ENCODE results near the gene ITPRIP.

The ITPRIP gene

GRCh38 chr10:104307576-104308438 lies 30.5 kb downstream of the ITPRIP start:
- DNase-seq = no peak

GRCh38 chr10:104306897-104307296 lies 31.4 kb downstream of the ITPRIP start:
- DNase-seq = no peak

GRCh38 chr10:104304927-104305326 lies 33.3 kb downstream of the ITPRIP start:
- no peak for DNase-seq

GRCh38 chr10:104304356-104304745 lies 33.9 kb downstream of the ITPRIP start:
- DNase-seq = no peak

- no peak for DNase-seq
These were observed 34.5 kb downstream of the ITPRIP start for GRCh38 chr10:104303594-104304355.

GRCh38 chr10:104301907-104302690 lies 36.2 kb downstream of the ITPRIP start:
- no peak for DNase-seq

- DNase-seq = peak; percentile 96
These were observed 37.5 kb downstream of the ITPRIP start for GRCh38 chr10:104300736-104301292.

GRCh38 chr10:104300002-104300735 lies 38.1 kb downstream of the ITPRIP start:
- peak; percentile 82 for DNase-seq

GRCh38 chr10:104299031-104299904 lies 39.0 kb downstream of the ITPRIP start:
- no peak for DNase-seq

GRCh38 chr10:104297697-104298660 lies 40.3 kb downstream of the ITPRIP start:
- DNase-seq = no peak

- no peak for DNase-seq
These were observed 41.4 kb downstream of the ITPRIP start for GRCh38 chr10:104296687-104297436.

GRCh38 chr10:104293781-104294321 lies 44.4 kb downstream of the ITPRIP start:
- DNase-seq = no peak

- DNase-seq = no peak
These were observed 45.3 kb downstream of the ITPRIP start for GRCh38 chr10:104293011-104293410.

GRCh38 chr10:104291439-104291951 lies 46.8 kb downstream of the ITPRIP start:
- DNase-seq = peak; percentile 54

GRCh38 chr10:104288355-104288754 lies 49.9 kb downstream of the ITPRIP start:
- DNase-seq = no peak

- no peak for DNase-seq
These were observed 51.3 kb downstream of the ITPRIP start for GRCh38 chr10:104286939-104287338.

GRCh38 chr10:104284846-104285245 lies 53.4 kb downstream of the ITPRIP start:
- DNase-seq = no peak

- DNase-seq = no peak
These were observed 56.6 kb downstream of the ITPRIP start for GRCh38 chr10:104281694-104282093.
